GM12878 (cell line): ENCODE measurements around the gene SRCIN1.

ENCODE experiments used
- CTCF ChIP-seq, 3 experiments: IDR thresholded peaks in 2 of 3; conservative IDR thresholded peaks in 1 of 3; 2 replicates each; pipeline ENCODE4 v1.5.1; 2011; ENCODE audit warnings: low read depth in 3 of 3, low read length in 3 of 3, mild to moderate bottlenecking in 3 of 3, control low read depth in 2 of 3, moderate library complexity in 2 of 3, inconsistent platforms in 1 of 3, mixed read lengths in 1 of 3; ENCODE audit not compliant: control insufficient read depth in 2 of 3, insufficient read depth in 1 of 3; ENCODE audit errors: extremely low read depth in 1 of 3
- EP300 ChIP-seq, 2 experiments: fragments of 150-350 bp in 1 of 2; IDR thresholded peaks; 2 replicates each; pipeline ENCODE4 v1.6.1; 2011 to 2012; ENCODE audit warnings: low read depth in 2 of 2, low read length in 2 of 2, borderline replicate concordance in 1 of 2, improper control_type of control experiment in 1 of 2, inconsistent platforms in 1 of 2; ENCODE audit not compliant: control insufficient read depth in 1 of 2
- EZH2 ChIP-seq: IDR thresholded peaks from 2 replicates; pipeline ENCODE4 v1.6.1; 2012; ENCODE audit warnings: low read depth, mild to moderate bottlenecking, control low read depth, inconsistent platforms, low read length, borderline replicate concordance; ENCODE audit not compliant: control insufficient read depth
- NBN ChIP-seq: fragments of 450-650 bp; IDR thresholded peaks from 2 replicates; pipeline ENCODE4 v1.6.1; 2016
- TAF1 ChIP-seq: IDR thresholded peaks from 2 replicates; pipeline ENCODE4 v1.6.1; 2011; ENCODE audit warnings: mild to moderate bottlenecking, low read depth, low read length, borderline replicate concordance
- ZNF592 ChIP-seq: fragments of 450-650 bp; IDR thresholded peaks from 2 replicates; pipeline ENCODE4 v1.6.1; 2017; ENCODE audit warnings: mild to moderate bottlenecking, moderate library complexity

GRCh38 chr17:38605841-38606645 lies at the start of gene SRCIN1:
- TF ChIP-seq EP300 (IDR thresholded peaks at IDR 0.05; ENCODE audit: borderline replicate concordance in 1 of 2, control insufficient read depth in 1 of 2, low read depth in 2 of 2, low read length in 2 of 2) (no peak), CTCF (IDR thresholded peaks at IDR 0.05 in 2 of 3, conservative IDR thresholded peaks at IDR 0.05 in 1 of 3; ENCODE audit: control insufficient read depth in 2 of 3, extremely low read depth in 1 of 3, insufficient read depth in 1 of 3, low read depth in 3 of 3, low read length in 3 of 3) (peak; percentile 97 to 99 (median 98)), NBN (0 out of 2 replicates have a peak, but pooled peaks have one; percentile 31), EZH2 (no peak), ZNF592 (peak; percentile 89), TAF1 (no peak)
